HG02870 (cell line): ENCODE data around the gene PPP4R3B.

Source experiments
- ATAC-seq: cut with Tn5 transposase; IDR thresholded peaks from one replicate; pipeline ENCODE4 v1.9.1; 2021; ENCODE audit warnings: mild to moderate bottlenecking, moderate library complexity; ENCODE audit not compliant: unreplicated experiment

Gene PPP4R3B

GRCh38 chr2:55519938-55520885 lies 97.2 kb downstream of the PPP4R3B start:
- peak; percentile 6 for ATAC-seq

GRCh38 chr2:55518841-55519165 lies 98.6 kb downstream of the PPP4R3B start:
- ATAC-seq: peak; percentile 3

- ATAC-seq: no peak
Measured at GRCh38 chr2:55511508-55512124, 105.8 kb downstream of the PPP4R3B start.

- no peak for ATAC-seq
Measured at GRCh38 chr2:55502590-55503141, 114.8 kb downstream of the PPP4R3B start.

- no peak for ATAC-seq
Measured at GRCh38 chr2:55500025-55500424, 117.4 kb downstream of the PPP4R3B start.

- no peak for ATAC-seq
Measured at GRCh38 chr2:55498582-55498981, 118.8 kb downstream of the PPP4R3B start.
